Activated CD8-positive, alpha-beta T cell treated with anti-CD3 and anti-CD28 coated beads, Interleukin-2, amount 10 ng/mL, durations not matched to agents 7 days and 5 days (primary cell): ENCODE measurements around the gene ENSA. TPM values are rescaled to one million over a fixed set of nuclear protein-coding genes. Genes with fewer than 3 reads are reported as not detected.
A peak's percentile ranks its signal among the peaks of the same experiment; 100 is the strongest.
"Not testable (repeated sequence)": the region's sequence is repeated elsewhere in the genome, so short reads cannot be mapped to it uniquely, and the experiment has no call there.

Experiments used
- ATAC-seq: fragments of 150-1000 bp; cut with Tn5 transposase; one replicate; pipeline ENCODE4 v1.10.0; 2021; ENCODE audit warnings: moderate library complexity
- CTCF ChIA-PET: fragments of 350-600 bp; sonication (Branson Sonifier 250); formaldehyde crosslinking; loops from one replicate; lab custom pipeline; 2021; ENCODE audit warnings: antibody characterized with exemption; lab: Charles Lee
- POLR2A ChIA-PET: fragments of 350-600 bp; sonication (Branson Sonifier 250); formaldehyde crosslinking; loops from one replicate; lab custom pipeline; 2021; ENCODE audit warnings: antibody characterized with exemption; lab: Charles Lee
- DNase-seq: peaks from one replicate; pipeline ENCODE4 v3.0.0-alpha.2; 2020
- H3K27ac Mint-ChIP-seq: one replicate; pipeline ENCODE4 v1.8.0; 2021; ENCODE audit warnings: mild to moderate bottlenecking, mixed read lengths
- H3K27me3 Mint-ChIP-seq: one replicate; pipeline ENCODE4 v1.8.0; 2021; ENCODE audit warnings: low read depth, mixed read lengths
- H3K36me3 Mint-ChIP-seq: one replicate; pipeline ENCODE4 v1.8.0; 2021; ENCODE audit warnings: low read depth, mixed read lengths
- H3K4me1 Mint-ChIP-seq: one replicate; pipeline ENCODE4 v1.8.0; 2021; ENCODE audit warnings: low read depth, mixed read lengths
- H3K4me3 Mint-ChIP-seq: one replicate; pipeline ENCODE4 v1.8.0; 2021; ENCODE audit warnings: mild to moderate bottlenecking, mixed read lengths
- H3K9me3 Mint-ChIP-seq: one replicate; pipeline ENCODE4 v1.8.0; 2022; ENCODE audit warnings: mixed read lengths; ENCODE audit not compliant: insufficient read depth
- total RNA-seq, 2 experiments: library from RNA; stranded (reverse); gene quantifications; one replicate each; pipeline ENCODE4 v1.2.3, GENCODE V29; 2021

ENSA gene
- total RNA-seq, 2 experiments from 2014 or later = 208 to 214 TPM

- peaks cover 61% of the 10 kb centered on the region for H3K4me1 Mint-ChIP-seq
- ChIA-PET CTCF (interaction anchor here (0.9 to 13.3 kb wide), 3 partner anchors 10 to 319 kb away, joined by 3 to 412 read pairs (median 36); no protein-coding TSS in a partner anchor), POLR2A (interaction anchor here (4.5 to 19.3 kb wide), 4 partner anchors 11 to 688 kb away, joined by 20 to 1108 read pairs (median 125); partner anchors contain the start of gene ENSA)
- H3K27me3 Mint-ChIP-seq = no peaks in the 10 kb centered on the region
- DNase-seq (no peak), ATAC-seq (no peak)
- no peaks in the 10 kb centered on the region for H3K9me3 Mint-ChIP-seq
- peaks cover 83% of the 10 kb centered on the region for H3K36me3 Mint-ChIP-seq
- H3K27ac Mint-ChIP-seq = peak overlapping the region; percentile 68
- H3K4me3 Mint-ChIP-seq = peak overlapping the region; percentile 97
These were observed 54.3 kb downstream of the ENSA start for GRCh38 chr1:150575072-150575489.

DNA sequence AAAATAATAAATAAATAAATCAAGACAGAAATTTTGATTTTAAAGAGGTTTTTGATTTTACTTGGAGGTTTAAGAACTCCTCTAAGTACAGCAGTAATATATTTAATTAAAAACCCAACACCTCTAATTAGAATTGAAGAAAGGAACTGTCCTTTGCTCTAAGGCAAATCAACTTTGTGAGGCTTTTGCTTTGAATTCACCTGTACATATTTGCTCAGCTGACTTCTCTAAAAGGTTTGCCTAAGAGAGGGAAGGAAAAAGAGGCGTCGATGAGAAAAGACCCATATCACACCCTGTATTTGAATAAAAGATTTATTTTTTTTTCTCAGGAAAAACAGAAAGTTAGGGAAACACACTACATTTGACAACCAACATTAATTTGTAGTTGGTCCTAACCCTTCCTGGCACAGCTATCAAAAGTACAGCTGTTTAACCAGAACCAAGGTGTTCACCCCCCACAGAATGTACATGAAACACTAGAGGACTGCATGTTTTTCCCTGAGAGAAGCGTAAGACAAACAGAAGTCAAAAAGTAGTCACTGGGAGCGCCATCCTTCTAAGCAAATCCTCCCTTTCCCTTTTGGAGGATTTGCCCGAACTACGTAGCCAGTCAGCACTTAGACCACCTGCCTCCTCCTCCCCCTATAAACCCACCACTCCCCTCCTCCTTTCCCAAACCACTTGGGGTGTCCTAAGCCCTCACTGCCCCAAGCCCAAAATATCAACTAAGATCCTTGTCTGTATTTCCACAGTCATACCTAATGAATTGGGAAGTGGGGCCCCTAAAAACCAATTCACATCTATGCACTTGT is 54.9 kb downstream of the ENSA start:
- no peaks in the 10 kb centered on the region for H3K9me3 Mint-ChIP-seq
- ATAC-seq = no peak

DNA sequence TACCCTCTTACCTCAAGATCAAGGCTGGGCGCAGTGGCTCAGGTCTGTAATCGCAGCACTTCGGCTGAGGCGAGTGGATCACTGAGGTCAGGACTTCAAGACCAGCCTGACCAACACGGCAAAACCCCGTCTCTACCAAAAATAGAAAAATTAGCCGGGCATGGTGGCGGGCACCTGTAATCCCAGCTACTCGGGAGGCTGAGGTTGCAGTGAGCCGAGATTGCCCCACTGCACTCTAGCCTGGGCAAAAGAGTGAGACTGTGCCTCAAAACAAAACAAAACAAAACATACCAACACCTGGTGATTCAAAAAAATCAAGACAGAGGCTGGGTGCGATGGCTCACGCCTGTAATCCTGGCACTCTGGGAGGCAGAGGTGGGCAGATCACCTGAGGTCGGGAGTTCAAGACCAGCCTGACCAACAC is 55.8 kb downstream of the ENSA start:
- Mint-ChIP-seq H3K36me3 (peaks cover 88% of the 10 kb centered on the region), H3K4me1 (peaks cover 72% of the 10 kb centered on the region), H3K27ac (peak overlapping the region; percentile 82), H3K4me3 (peak overlapping the region; percentile 97)
- DNase-seq, H3K27me3 Mint-ChIP-seq, ATAC-seq, H3K9me3 Mint-ChIP-seq: not testable (repeated sequence)
- ChIA-PET POLR2A (interaction anchor here (0.9 to 19.3 kb wide), 4 partner anchors 10 to 340 kb away, joined by 5 to 1108 read pairs (median 125); partner anchors contain the start of gene ENSA), CTCF (interaction anchor here (0.9 to 13.3 kb wide), 4 partner anchors 9 to 349 kb away, joined by 3 to 412 read pairs (median 42); no protein-coding TSS in a partner anchor)

More for the DNA sequence above, 54.9 kb downstream of the ENSA start:
- DNase-seq = no peak
- ChIA-PET CTCF (interaction anchor here (4.4 to 13.3 kb wide), 2 partner anchors 10 to 46 kb away, joined by 36 to 412 read pairs; no protein-coding TSS in a partner anchor), POLR2A (interaction anchor here (4.8 to 19.3 kb wide), 3 partner anchors 11 to 54 kb away, joined by 26 to 1108 read pairs (median 224); partner anchors contain the start of gene ENSA)
- Mint-ChIP-seq H3K4me3 (peak overlapping the region; percentile 97), H3K27me3 (no peaks in the 10 kb centered on the region), H3K36me3 (peaks cover 89% of the 10 kb centered on the region), H3K4me1 (peaks cover 64% of the 10 kb centered on the region), H3K27ac (peak overlapping the region; percentile 68)

- POLR2A ChIA-PET = interaction anchor here (0.7 to 19.3 kb wide), 5 partner anchors 9 to 686 kb away, joined by 4 to 1108 read pairs (median 26); partner anchors contain the start of gene ENSA
- Mint-ChIP-seq H3K27ac (peak overlapping the region; percentile 82), H3K9me3 (no peaks in the 10 kb centered on the region), H3K36me3 (peaks cover 84% of the 10 kb centered on the region), H3K4me1 (peaks cover 77% of the 10 kb centered on the region), H3K4me3 (peak overlapping the region; percentile 97), H3K27me3 (no peaks in the 10 kb centered on the region)
- ATAC-seq = no peak
- DNase-seq = no peak
- CTCF ChIA-PET = interaction anchor here (0.9 to 13.3 kb wide), 3 partner anchors 8 to 349 kb away, joined by 3 to 412 read pairs (median 49); no protein-coding TSS in a partner anchor
These were observed 56.3 kb downstream of the ENSA start for GRCh38 chr1:150572918-150573647.

Other genes starting within 250 kb of the ENSA start
- gene TARS2, start 142.2 kb downstream of the ENSA start, total RNA-seq = 10 to 100 TPM; 29.8 to 33.7 TPM
- under 1 TPM; 0.71 to 0.78 TPM for gene ECM1, start 121.5 kb downstream of the ENSA start, total RNA-seq
- not detected for gene FALEC, start 113.9 kb downstream of the ENSA start, total RNA-seq
- gene ADAMTSL4, start 80.2 kb downstream of the ENSA start, total RNA-seq = not detected
- 100 to 1,000 TPM; 249 to 261 TPM for gene MCL1, start 50.0 kb downstream of the ENSA start, total RNA-seq
- gene GOLPH3L, start 67.5 kb upstream of the ENSA start, total RNA-seq = 10 to 100 TPM; 19.4 to 21.2 TPM
- under 1 TPM in 1 of 2 experiments, not detected in 1; 0.40 TPM for gene HORMAD1, start 91.3 kb upstream of the ENSA start, total RNA-seq
- gene CTSS, start 136.2 kb upstream of the ENSA start, total RNA-seq = 10 to 100 TPM; 65.8 to 73.2 TPM
- 1 to 10 TPM; 5.9 to 6.4 TPM for gene CTSK, start 178.6 kb upstream of the ENSA start, total RNA-seq
- 10 to 100 TPM; 39.8 to 42.1 TPM for gene ARNT, start 247.0 kb upstream of the ENSA start, total RNA-seq